Neutrophil (primary cell): ENCODE measurements around the gene RANBP10.

Source experiments
- H3K27ac ChIP-seq: fragments of 200-600 bp; sonication (generic); 2 replicates; pipeline ENCODE4 v1.5.1; 2016; ENCODE audit warnings: mild to moderate bottlenecking, moderate library complexity
- H3K27me3 ChIP-seq: fragments of 200-600 bp; sonication (generic); 2 replicates; pipeline ENCODE4 v1.6.0; 2016; ENCODE audit warnings: mild to moderate bottlenecking
- H3K36me3 ChIP-seq: fragments of 200-600 bp; sonication (generic); 2 replicates; pipeline ENCODE4 v1.5.1; 2017
- H3K4me1 ChIP-seq, 2 experiments: fragments of 200-600 bp in 1 of 2; sonication (generic) in 1 of 2; 1 replicate in 1 of 2; 2 replicates in 1 of 2; pipeline versions ENCODE4 v1.5.1 to v1.6.1; 2013 to 2016; ENCODE audit warnings: low read depth in 1 of 2, low read length in 1 of 2, mild to moderate bottlenecking in 1 of 2, moderate library complexity in 1 of 2; ENCODE audit not compliant: control insufficient read depth in 1 of 2, insufficient read depth in 1 of 2
- H3K4me3 ChIP-seq, 2 experiments: fragments of 200-600 bp in 1 of 2; sonication (generic) in 1 of 2; 1 replicate in 1 of 2; 2 replicates in 1 of 2; pipeline ENCODE4 v1.5.1; 2013 to 2016; ENCODE audit warnings: low read depth in 1 of 2, low read length in 1 of 2, mild to moderate bottlenecking in 1 of 2, moderate library complexity in 1 of 2
- H3K9me3 ChIP-seq: fragments of 200-600 bp; sonication (generic); 2 replicates; pipeline ENCODE4 v1.5.1; 2016
- TF ChIP-seq, protein P1 (sequence below): fragments of 200-600 bp; sonication (generic); IDR thresholded peaks from 2 replicates; pipeline ENCODE4 v1.5.1; 2016; ENCODE audit warnings: antibody characterized with exemption

RANBP10 gene

DNA sequence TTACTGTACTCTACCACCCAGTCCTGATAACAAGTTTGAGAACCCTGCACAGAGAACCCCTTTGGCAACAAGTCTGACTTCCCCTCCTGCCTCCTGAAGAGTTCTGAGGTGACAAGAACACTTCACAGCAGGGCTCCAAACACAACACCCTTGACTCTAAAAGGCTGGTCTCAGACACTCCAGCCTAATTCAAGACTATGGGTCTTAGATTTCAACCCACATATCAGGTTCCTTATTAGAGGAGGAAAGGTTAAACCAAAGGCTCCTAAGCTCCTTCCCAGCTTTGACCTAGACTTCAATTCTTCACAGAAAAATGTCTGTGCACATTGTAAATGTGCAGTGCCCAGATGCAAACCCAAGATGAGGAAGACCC lies 23.0 kb downstream of the RANBP10 start:
- Histone ChIP-seq H3K4me3 (no peak overlapping the region), H3K4me1 (no peaks in the 10 kb centered on the region), H3K36me3 (peaks cover 7% of the 10 kb centered on the region)

GRCh38 chr16:67782567-67783352 lies 23.6 kb downstream of the RANBP10 start:
- H3K9me3 ChIP-seq, result no peaks in the 10 kb centered on the region
- H3K4me1 ChIP-seq, result no peaks in the 10 kb centered on the region
- no peak overlapping the region for H3K27ac ChIP-seq
- no peak overlapping the region for H3K4me3 ChIP-seq
- peaks cover 7% of the 10 kb centered on the region for H3K36me3 ChIP-seq
- TF ChIP-seq, protein P1, sequence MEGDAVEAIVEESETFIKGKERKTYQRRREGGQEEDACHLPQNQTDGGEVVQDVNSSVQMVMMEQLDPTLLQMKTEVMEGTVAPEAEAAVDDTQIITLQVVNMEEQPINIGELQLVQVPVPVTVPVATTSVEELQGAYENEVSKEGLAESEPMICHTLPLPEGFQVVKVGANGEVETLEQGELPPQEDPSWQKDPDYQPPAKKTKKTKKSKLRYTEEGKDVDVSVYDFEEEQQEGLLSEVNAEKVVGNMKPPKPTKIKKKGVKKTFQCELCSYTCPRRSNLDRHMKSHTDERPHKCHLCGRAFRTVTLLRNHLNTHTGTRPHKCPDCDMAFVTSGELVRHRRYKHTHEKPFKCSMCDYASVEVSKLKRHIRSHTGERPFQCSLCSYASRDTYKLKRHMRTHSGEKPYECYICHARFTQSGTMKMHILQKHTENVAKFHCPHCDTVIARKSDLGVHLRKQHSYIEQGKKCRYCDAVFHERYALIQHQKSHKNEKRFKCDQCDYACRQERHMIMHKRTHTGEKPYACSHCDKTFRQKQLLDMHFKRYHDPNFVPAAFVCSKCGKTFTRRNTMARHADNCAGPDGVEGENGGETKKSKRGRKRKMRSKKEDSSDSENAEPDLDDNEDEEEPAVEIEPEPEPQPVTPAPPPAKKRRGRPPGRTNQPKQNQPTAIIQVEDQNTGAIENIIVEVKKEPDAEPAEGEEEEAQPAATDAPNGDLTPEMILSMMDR, result no peak
- no peaks in the 10 kb centered on the region for H3K27me3 ChIP-seq

More for the DNA sequence above, 23.0 kb downstream of the RANBP10 start:
- Histone ChIP-seq H3K9me3 (no peaks in the 10 kb centered on the region), H3K27me3 (no peaks in the 10 kb centered on the region), H3K27ac (no peak overlapping the region)
- TF ChIP-seq, protein P1, result no peak

- TF ChIP-seq, protein P1, result no peak
- peaks cover 7% of the 10 kb centered on the region for H3K36me3 ChIP-seq
- H3K27me3 ChIP-seq, result no peaks in the 10 kb centered on the region
- no peak overlapping the region for H3K4me3 ChIP-seq
- no peaks in the 10 kb centered on the region for H3K9me3 ChIP-seq
- no peak overlapping the region for H3K27ac ChIP-seq
- H3K4me1 ChIP-seq, result no peaks in the 10 kb centered on the region
Observed at GRCh38 chr16:67781565-67781921, 24.8 kb downstream of the RANBP10 start.

- TF ChIP-seq, protein P1, result no peak
- H3K36me3 ChIP-seq, result peaks cover 7% of the 10 kb centered on the region
- H3K9me3 ChIP-seq, result no peaks in the 10 kb centered on the region
- H3K27me3 ChIP-seq, result no peaks in the 10 kb centered on the region
- no peaks in the 10 kb centered on the region for H3K4me1 ChIP-seq
- no peak overlapping the region for H3K27ac ChIP-seq
- H3K4me3 ChIP-seq, result no peak overlapping the region
Observed at GRCh38 chr16:67780847-67781564, 25.4 kb downstream of the RANBP10 start.

GRCh38 chr16:67779256-67780014 lies 26.9 kb downstream of the RANBP10 start:
- Histone ChIP-seq H3K27ac (no peak overlapping the region), H3K27me3 (no peaks in the 10 kb centered on the region), H3K36me3 (peaks cover 7% of the 10 kb centered on the region), H3K4me3 (no peak overlapping the region), H3K9me3 (no peaks in the 10 kb centered on the region), H3K4me1 (no peaks in the 10 kb centered on the region)
- TF ChIP-seq, protein P1, result no peak
